A673 (cell line): ENCODE data around the gene TRIM15. TPM values are rescaled to one million over a fixed set of nuclear protein-coding genes. Genes with fewer than 3 reads are reported as not detected.

Experiments used
- BruUV-seq: library from RNA; stranded (reverse); fragments of 400-500 nt; replicated peaks from 2 replicates; lab custom pipeline; 2021; lab: Mats Ljungman, UMichigan
- CTCF ChIA-PET: fragments of 300-600 bp; sonication (Branson Sonifier 250); formaldehyde crosslinking; loops from one replicate; lab custom pipeline; 2022; ENCODE audit warnings: antibody characterized with exemption; lab: Charles Lee
- POLR2A ChIA-PET: fragments of 300-600 bp; sonication (Branson Sonifier 250); formaldehyde crosslinking; loops from one replicate; lab custom pipeline; 2022; ENCODE audit warnings: antibody characterized with exemption; ENCODE audit not compliant: low non-redundant PET; lab: Charles Lee
- DNase-seq: peaks from one replicate; pipeline ENCODE4 v3.0.0-alpha.2; 2015; ENCODE audit warnings: low spot score
- H3K27ac ChIP-seq: fragments of 200-600 bp; sonication (generic); 2 replicates; pipeline ENCODE4 v1.5.1; 2016; ENCODE audit warnings: mixed run types, low read depth, mild to moderate bottlenecking, mixed read lengths, antibody characterized with exemption, low read length; ENCODE audit not compliant: poor library complexity, severe bottlenecking
- H3K27me3 ChIP-seq: fragments of 200-600 bp; sonication (generic); replicated peaks from 2 replicates; pipeline ENCODE4 v1.6.1; 2017; ENCODE audit warnings: mixed run types, low read depth, mild to moderate bottlenecking, mixed read lengths, antibody characterized with exemption, low read length; ENCODE audit not compliant: insufficient read depth, poor library complexity
- H3K36me3 ChIP-seq: fragments of 200-600 bp; sonication (generic); 2 replicates; pipeline ENCODE4 v1.6.1; 2016; ENCODE audit warnings: mixed run types, mild to moderate bottlenecking, mixed read lengths, antibody characterized with exemption, low read length; ENCODE audit not compliant: insufficient read depth, poor library complexity, severe bottlenecking
- H3K4me1 ChIP-seq: fragments of 200-600 bp; sonication (generic); 2 replicates; pipeline ENCODE4 v1.6.1; 2017; ENCODE audit warnings: mixed run types, mild to moderate bottlenecking, mixed read lengths, antibody characterized with exemption, low read length; ENCODE audit not compliant: insufficient read depth, poor library complexity, severe bottlenecking
- H3K4me3 ChIP-seq: fragments of 200-600 bp; sonication (generic); 2 replicates; pipeline ENCODE4 v1.5.1; 2016; ENCODE audit warnings: low read depth, mixed run types, mild to moderate bottlenecking, mixed read lengths, low read length; ENCODE audit not compliant: poor library complexity, severe bottlenecking
- H3K9me3 ChIP-seq: fragments of 200-600 bp; sonication (generic); 2 replicates; pipeline ENCODE4 v1.6.1; 2016; ENCODE audit warnings: mixed run types, low read depth, mild to moderate bottlenecking, mixed read lengths, antibody characterized with exemption, low read length; ENCODE audit not compliant: poor library complexity, severe bottlenecking
- EZH2 ChIP-seq: fragments of 200-600 bp; sonication (generic); IDR thresholded peaks from 2 replicates; pipeline ENCODE4 v1.6.1; 2017; ENCODE audit warnings: borderline replicate concordance, low read depth, mild to moderate bottlenecking, mixed read lengths, antibody characterized with exemption, low read length; ENCODE audit not compliant: poor library complexity, severe bottlenecking
- intact Hi-C: fragments of 100-400 bp; cut with micrococcal nuclease; formaldehyde crosslinking; loops from one replicate; pipeline ENCODE4 v1.10.0; 2022; ENCODE audit not compliant: unreplicated experiment
- total RNA-seq: library from RNA; stranded (reverse); gene quantifications from 2 replicates; pipeline ENCODE4 v1.2.3, GENCODE V29; 2021
- TF ChIP-seq, protein P1 (sequence below): fragments of 300-800, 200-600 bp; sonication (generic); conservative IDR thresholded peaks from 2 replicates; pipeline ENCODE4 v1.5.1; 2017; ENCODE audit warnings: low read depth, mild to moderate bottlenecking, antibody characterized with exemption, low read length, moderate library complexity, mixed read lengths

The TRIM15 gene
- total RNA-seq, 1 experiment from 2014 or later: not detected

DNA sequence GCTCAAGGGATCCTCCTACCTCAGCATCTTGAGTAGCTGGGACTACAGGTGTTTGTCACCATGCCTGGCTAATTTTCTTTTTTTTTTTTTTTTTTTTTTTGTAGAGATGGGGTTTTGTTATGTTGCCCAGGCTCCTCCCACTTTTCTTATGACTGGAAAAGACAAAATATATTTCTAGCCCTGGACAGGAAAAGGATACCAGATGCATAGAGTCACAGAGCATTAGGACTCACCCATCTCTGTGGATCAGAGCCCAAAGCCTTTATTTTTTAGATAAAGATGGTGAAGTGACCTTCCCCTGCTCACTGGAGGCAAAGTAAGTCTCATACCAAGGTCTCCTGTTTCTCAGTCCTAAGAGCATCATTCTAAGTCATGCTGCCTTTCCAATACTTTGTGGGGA lies 5.8 kb upstream of the TRIM15 start:
- Histone ChIP-seq H3K9me3 (no peaks in the 10 kb centered on the region), H3K36me3 (no peaks in the 10 kb centered on the region), H3K4me1 (peaks cover 16% of the 10 kb centered on the region), H3K4me3 (no peak overlapping the region), H3K27me3 (no peaks in the 10 kb centered on the region), H3K27ac (no peak overlapping the region)
- TF ChIP-seq, protein P1, sequence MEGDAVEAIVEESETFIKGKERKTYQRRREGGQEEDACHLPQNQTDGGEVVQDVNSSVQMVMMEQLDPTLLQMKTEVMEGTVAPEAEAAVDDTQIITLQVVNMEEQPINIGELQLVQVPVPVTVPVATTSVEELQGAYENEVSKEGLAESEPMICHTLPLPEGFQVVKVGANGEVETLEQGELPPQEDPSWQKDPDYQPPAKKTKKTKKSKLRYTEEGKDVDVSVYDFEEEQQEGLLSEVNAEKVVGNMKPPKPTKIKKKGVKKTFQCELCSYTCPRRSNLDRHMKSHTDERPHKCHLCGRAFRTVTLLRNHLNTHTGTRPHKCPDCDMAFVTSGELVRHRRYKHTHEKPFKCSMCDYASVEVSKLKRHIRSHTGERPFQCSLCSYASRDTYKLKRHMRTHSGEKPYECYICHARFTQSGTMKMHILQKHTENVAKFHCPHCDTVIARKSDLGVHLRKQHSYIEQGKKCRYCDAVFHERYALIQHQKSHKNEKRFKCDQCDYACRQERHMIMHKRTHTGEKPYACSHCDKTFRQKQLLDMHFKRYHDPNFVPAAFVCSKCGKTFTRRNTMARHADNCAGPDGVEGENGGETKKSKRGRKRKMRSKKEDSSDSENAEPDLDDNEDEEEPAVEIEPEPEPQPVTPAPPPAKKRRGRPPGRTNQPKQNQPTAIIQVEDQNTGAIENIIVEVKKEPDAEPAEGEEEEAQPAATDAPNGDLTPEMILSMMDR: no peak
- TF ChIP-seq EZH2: no peak
- intact Hi-C loops: no loop called here
- ChIA-PET POLR2A (no interaction called here), CTCF (no interaction called here)
- DNase-seq: no peak
- no TSS peak for BruUV-seq

DNA sequence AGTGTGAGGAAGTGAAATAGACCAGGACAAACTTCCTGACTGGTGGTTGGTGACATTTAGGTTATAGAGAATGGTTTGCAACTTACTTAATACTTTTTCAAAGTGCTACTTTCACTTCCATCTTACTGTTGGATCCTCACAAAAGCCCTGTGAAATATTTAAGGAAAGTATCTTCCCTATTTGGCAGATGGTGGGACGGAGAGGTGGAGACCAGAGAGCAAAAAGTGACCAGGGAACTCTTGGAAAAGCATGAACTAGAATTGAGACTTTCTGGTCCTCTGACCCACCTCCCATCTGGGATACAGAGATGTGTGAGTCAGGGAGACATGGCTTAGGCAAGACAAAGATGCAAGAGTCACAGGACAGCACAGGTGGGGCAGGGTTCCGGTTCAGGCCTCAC lies 5.3 kb upstream of the TRIM15 start:
- H3K36me3 ChIP-seq: no peaks in the 10 kb centered on the region
- POLR2A ChIA-PET: no interaction called here
- no peak for DNase-seq
- no TSS peak for BruUV-seq
- no peaks in the 10 kb centered on the region for H3K9me3 ChIP-seq
- CTCF ChIA-PET: no interaction called here
- peaks cover 16% of the 10 kb centered on the region for H3K4me1 ChIP-seq
- TF ChIP-seq EZH2: no peak
- TF ChIP-seq, protein P1: no peak
- intact Hi-C loops: no loop called here
- H3K4me3 ChIP-seq: no peak overlapping the region
- H3K27me3 ChIP-seq: no peaks in the 10 kb centered on the region
- H3K27ac ChIP-seq: no peak overlapping the region

DNA sequence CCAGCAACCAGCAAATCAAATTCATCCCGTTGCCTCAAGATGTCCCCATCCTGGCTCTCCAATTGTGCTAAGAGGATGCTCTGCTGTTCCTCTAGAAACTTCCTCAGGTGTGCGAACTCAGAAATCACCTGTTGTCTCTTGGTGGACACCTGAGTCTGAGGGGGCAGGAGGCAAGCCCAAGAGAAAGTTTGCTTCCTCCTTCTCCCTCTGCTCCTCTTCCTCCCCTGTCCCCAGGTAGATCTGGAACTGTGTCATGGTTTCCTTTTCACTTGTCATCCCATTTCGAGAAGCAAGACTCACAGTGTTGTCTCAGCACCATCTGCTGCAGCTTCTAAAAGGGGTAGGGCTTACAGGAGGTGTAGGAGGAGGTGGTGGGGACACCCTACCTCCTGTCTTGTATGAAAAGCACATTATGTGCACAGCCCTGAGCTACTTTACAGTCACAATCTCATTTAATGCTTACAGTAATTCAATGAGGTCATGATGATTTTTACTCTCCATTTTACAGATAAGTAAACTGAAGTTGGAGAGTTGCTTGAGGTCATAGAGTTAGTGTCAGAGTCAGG lies 4.8 kb upstream of the TRIM15 start:
- POLR2A ChIA-PET: no interaction called here
- no TSS peak for BruUV-seq

More for the DNA sequence above, 4.8 kb upstream of the TRIM15 start:
- DNase-seq: no peak
- TF ChIP-seq EZH2: no peak
- TF ChIP-seq, protein P1: no peak
- H3K4me3 ChIP-seq: no peak overlapping the region
- intact Hi-C loops: no loop called here
- no peak overlapping the region for H3K27ac ChIP-seq
- peaks cover 16% of the 10 kb centered on the region for H3K4me1 ChIP-seq
- CTCF ChIA-PET: no interaction called here
- H3K27me3 ChIP-seq: no peaks in the 10 kb centered on the region
- no peaks in the 10 kb centered on the region for H3K36me3 ChIP-seq
- H3K9me3 ChIP-seq: no peaks in the 10 kb centered on the region
